Thoracic aorta (tissue), 2 donors: ENCODE measurements around the gene SIL1. TPM values are rescaled to one million over a fixed set of nuclear protein-coding genes. Genes with fewer than 3 reads are reported as not detected.
A peak's percentile ranks its signal among the peaks of the same experiment; 100 is the strongest.

ENCODE experiments used
- ATAC-seq: fragments of 150-250 bp; one replicate; pipeline ENCODE4 v1.8.0; 2017; ENCODE audit warnings: low read depth; ENCODE audit not compliant: insufficient number of reproducible peaks, low FRiP score
- DNase-seq: peaks from one replicate; pipeline ENCODE4 v3.0.0-alpha.2; 2020; ENCODE audit warnings: low spot score
- H3K27ac ChIP-seq, 2 donors: fragments of 200-600 bp; sonication (generic); 1 replicate in 1 of 2; 2 replicates in 1 of 2; pipeline ENCODE4 v1.5.1; 2016; ENCODE audit warnings: mild to moderate bottlenecking in 2 of 2, moderate library complexity in 2 of 2
- H3K27me3 ChIP-seq: fragments of 200-600 bp; sonication (generic); replicated peaks from 2 replicates; pipeline ENCODE4 v1.6.0; 2016; ENCODE audit warnings: mild to moderate bottlenecking; ENCODE audit not compliant: insufficient read depth
- H3K36me3 ChIP-seq: fragments of 200-600 bp; sonication (generic); one replicate; pipeline ENCODE4 v1.5.1; 2016
- H3K4me1 ChIP-seq, 2 donors: fragments of 200-600 bp; sonication (generic); 1 replicate in 1 of 2; 2 replicates in 1 of 2; pipeline versions ENCODE4 v1.5.1 to v1.6.0; 2016; ENCODE audit warnings: low read depth in 2 of 2, mild to moderate bottlenecking in 1 of 2; ENCODE audit not compliant: control insufficient read depth in 1 of 2
- H3K4me3 ChIP-seq: fragments of 200-600 bp; sonication (generic); 2 replicates; pipeline ENCODE4 v1.5.1; 2016; ENCODE audit warnings: mild to moderate bottlenecking
- H3K9me3 ChIP-seq: fragments of 200-600 bp; sonication (generic); 2 replicates; pipeline ENCODE4 v1.5.1; 2016
- total RNA-seq, 2 donors: library from RNA; depleted of rRNA; stranded (reverse); fragments of >200 nt; gene quantifications; one replicate each; pipeline versions ENCODE4 v1.1.0 to v1.2.3, GENCODE V29; 2016
- TF ChIP-seq, protein P1 (sequence below): fragments of 200-600 bp; sonication (generic); IDR thresholded peaks from one replicate; pipeline ENCODE4 v1.5.1; 2019; ENCODE audit warnings: antibody characterized with exemption

The SIL1 gene
- total RNA-seq, 2 donors from 2014 or later: 33.1 to 41.2 TPM

DNA sequence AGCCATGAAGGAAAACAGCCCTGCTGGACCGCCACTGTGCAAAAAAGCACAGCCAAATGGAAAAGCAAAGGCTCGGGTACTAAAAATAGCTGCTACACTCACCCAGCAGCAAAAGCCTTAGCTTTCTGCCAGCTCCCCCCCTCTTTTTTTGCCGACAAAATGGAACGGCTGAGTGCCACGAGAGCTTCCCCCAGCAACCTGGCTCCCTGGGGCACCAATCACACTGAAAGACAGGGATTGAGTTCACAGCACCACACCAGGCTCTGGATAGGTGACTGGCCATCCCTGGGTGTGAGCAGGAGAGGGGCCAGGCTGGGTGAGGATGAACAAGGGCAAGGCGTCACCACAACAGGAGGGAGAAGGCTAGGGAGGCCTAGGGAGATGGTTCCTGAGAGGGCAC lies 66.7 kb downstream of the SIL1 start:
- peak overlapping the region; percentile 61 for H3K4me3 ChIP-seq

GRCh38 chr5:139131062-139131461 lies 67.1 kb downstream of the SIL1 start:
- no peaks in the 10 kb centered on the region for H3K36me3 ChIP-seq
- TF ChIP-seq, protein P1, sequence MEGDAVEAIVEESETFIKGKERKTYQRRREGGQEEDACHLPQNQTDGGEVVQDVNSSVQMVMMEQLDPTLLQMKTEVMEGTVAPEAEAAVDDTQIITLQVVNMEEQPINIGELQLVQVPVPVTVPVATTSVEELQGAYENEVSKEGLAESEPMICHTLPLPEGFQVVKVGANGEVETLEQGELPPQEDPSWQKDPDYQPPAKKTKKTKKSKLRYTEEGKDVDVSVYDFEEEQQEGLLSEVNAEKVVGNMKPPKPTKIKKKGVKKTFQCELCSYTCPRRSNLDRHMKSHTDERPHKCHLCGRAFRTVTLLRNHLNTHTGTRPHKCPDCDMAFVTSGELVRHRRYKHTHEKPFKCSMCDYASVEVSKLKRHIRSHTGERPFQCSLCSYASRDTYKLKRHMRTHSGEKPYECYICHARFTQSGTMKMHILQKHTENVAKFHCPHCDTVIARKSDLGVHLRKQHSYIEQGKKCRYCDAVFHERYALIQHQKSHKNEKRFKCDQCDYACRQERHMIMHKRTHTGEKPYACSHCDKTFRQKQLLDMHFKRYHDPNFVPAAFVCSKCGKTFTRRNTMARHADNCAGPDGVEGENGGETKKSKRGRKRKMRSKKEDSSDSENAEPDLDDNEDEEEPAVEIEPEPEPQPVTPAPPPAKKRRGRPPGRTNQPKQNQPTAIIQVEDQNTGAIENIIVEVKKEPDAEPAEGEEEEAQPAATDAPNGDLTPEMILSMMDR: no peak
- no peaks in the 10 kb centered on the region for H3K27me3 ChIP-seq
- H3K27ac ChIP-seq: peak overlapping the region; percentile 92 to 95
- ATAC-seq (peak; percentile 11), DNase-seq (no peak)
- peaks cover 31 to 87% of the 10 kb centered on the region in 2 donors for H3K4me1 ChIP-seq
- peak overlapping the region; percentile 61 for H3K4me3 ChIP-seq
- no peaks in the 10 kb centered on the region for H3K9me3 ChIP-seq

More for the DNA sequence above, 66.7 kb downstream of the SIL1 start:
- DNase-seq: no peak
- TF ChIP-seq, protein P1: no peak
- H3K27me3 ChIP-seq: no peaks in the 10 kb centered on the region
- H3K4me1 ChIP-seq: peaks cover 27 to 87% of the 10 kb centered on the region in 2 donors
- H3K9me3 ChIP-seq: no peaks in the 10 kb centered on the region
- peak; percentile 64 for ATAC-seq
- no peaks in the 10 kb centered on the region for H3K36me3 ChIP-seq
- peak overlapping the region; percentile 92 to 95 for H3K27ac ChIP-seq

DNA sequence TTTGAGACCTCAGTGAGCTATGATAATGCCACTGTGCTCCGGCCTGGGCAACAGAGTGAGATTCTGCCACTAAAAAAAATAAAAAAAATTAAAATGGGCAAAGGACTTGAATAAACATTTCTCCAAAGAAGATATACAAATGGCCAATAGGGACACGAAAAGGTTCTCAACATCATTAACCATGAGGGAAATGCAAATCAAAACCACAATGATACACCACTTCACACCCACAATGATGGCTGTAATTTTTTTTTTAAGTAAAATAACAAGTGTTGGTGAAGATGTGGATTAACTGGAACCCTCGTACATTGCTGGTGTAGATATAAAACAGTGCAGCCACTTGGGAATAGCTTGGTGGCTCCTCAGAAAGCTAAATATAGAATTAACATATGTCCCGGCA lies 68.0 kb downstream of the SIL1 start:
- no peak for DNase-seq
- no peaks in the 10 kb centered on the region for H3K9me3 ChIP-seq
- peak overlapping the region; percentile 92 to 95 for H3K27ac ChIP-seq
- no peak for ATAC-seq
- H3K36me3 ChIP-seq: no peaks in the 10 kb centered on the region
- H3K4me3 ChIP-seq: no peak overlapping the region
- peaks cover 32 to 87% of the 10 kb centered on the region in 2 donors for H3K4me1 ChIP-seq
- TF ChIP-seq, protein P1: no peak
- no peaks in the 10 kb centered on the region for H3K27me3 ChIP-seq

DNA sequence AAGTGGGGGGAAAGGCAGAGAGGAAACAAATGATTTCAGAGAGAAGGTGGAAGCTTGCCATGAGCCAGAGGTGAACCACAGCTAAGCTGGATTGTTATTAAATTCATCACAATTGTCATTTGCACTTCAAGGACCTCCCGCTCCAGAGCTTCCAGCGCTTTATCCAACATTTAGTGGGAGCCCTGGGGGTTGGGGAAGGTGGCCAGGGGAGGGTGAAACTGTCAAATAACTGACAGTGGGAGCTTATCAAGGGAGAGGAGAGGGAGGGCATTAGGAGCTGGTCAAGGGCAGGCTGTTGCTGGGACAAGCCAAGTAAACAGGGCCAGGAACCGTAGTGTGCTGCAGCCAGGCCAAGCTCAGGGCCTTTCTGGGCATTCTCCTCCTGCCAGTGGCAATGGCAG lies 71.5 kb downstream of the SIL1 start:
- Histone ChIP-seq H3K27ac (peak overlapping the region; percentile 69 to 82), H3K4me1 (peaks cover 20 to 86% of the 10 kb centered on the region in 2 donors), H3K36me3 (no peaks in the 10 kb centered on the region), H3K4me3 (no peak overlapping the region), H3K27me3 (no peaks in the 10 kb centered on the region), H3K9me3 (no peaks in the 10 kb centered on the region)
- TF ChIP-seq, protein P1: no peak
- DNase-seq (no peak), ATAC-seq (no peak)

GRCh38 chr5:139125991-139126390 lies 72.2 kb downstream of the SIL1 start:
- peaks cover 21 to 88% of the 10 kb centered on the region in 2 donors for H3K4me1 ChIP-seq
- ATAC-seq: no peak
- peak overlapping the region; percentile 69 to 82 for H3K27ac ChIP-seq

More at GRCh38 chr5:139125991-139126390, 72.2 kb downstream of the SIL1 start:
- no peaks in the 10 kb centered on the region for H3K36me3 ChIP-seq
- no peak overlapping the region for H3K4me3 ChIP-seq
- TF ChIP-seq, protein P1: no peak
- no peak for DNase-seq
- H3K27me3 ChIP-seq: no peaks in the 10 kb centered on the region
- no peaks in the 10 kb centered on the region for H3K9me3 ChIP-seq
